ENCODE results near the gene PRR14.

Gene PRR14

GRCh38 chr16:30703971-30704370 is 53.2 kb downstream of the PRR14 start:
- no peak overlapping the region for H3K9ac ChIP-seq (ENCODE audit: low read depth, low read length, poor library complexity, severe bottlenecking)
- peaks cover 28% of the 10 kb centered on the region for H4K20me1 ChIP-seq (ENCODE audit: insufficient read depth, low read length, poor library complexity, severe bottlenecking)
- no peak overlapping the region for H3K4me2 ChIP-seq (ENCODE audit: low read depth, low read length, poor library complexity, severe bottlenecking)
- H3K36me3 ChIP-seq (ENCODE audit: insufficient read depth, low read length), result peaks cover 73% of the 10 kb centered on the region
- peaks cover 4% of the 10 kb centered on the region; the same call in 1 of the 2 replicates for H3F3A ChIP-seq (ENCODE audit: low read depth)
- H3K79me2 ChIP-seq (ENCODE audit: insufficient read depth, low read length), result peaks cover 53% of the 10 kb centered on the region
- no peak overlapping the region for H2AFZ ChIP-seq (ENCODE audit: low read length)
- no peak for TF ChIP-seq CTCF (conservative IDR thresholded peaks at IDR 0.05; ENCODE audit: low read length)
- TF ChIP-seq EZH2phosphoT487 (IDR thresholded peaks at IDR 0.05; ENCODE audit: borderline replicate concordance), result no peak
- peaks cover 20% of the 10 kb centered on the region for H3K4me1 ChIP-seq (ENCODE audit: insufficient read depth, low read length, poor library complexity, severe bottlenecking)
- H3K9me3 ChIP-seq (ENCODE audit: insufficient read depth, low read depth, low read length), result no peaks in the 10 kb centered on the region
- H3K27me3 ChIP-seq (ENCODE audit: insufficient read depth, low read length, poor library complexity, severe bottlenecking), result no peaks in the 10 kb centered on the region
- no peak overlapping the region for H3K4me3 ChIP-seq (ENCODE audit: low read length, poor library complexity, severe bottlenecking)
- no peaks in the 10 kb centered on the region for H3K9me2 ChIP-seq (replicated peaks; ENCODE audit: low read depth, low read length)

All from Loucy (cell line).